Measurements from ENCODE around the gene ARHGAP19. TPM values are rescaled to one million over a fixed set of nuclear protein-coding genes. Genes with fewer than 3 reads are reported as not detected.

The ARHGAP19 gene
- total and polyA plus RNA-seq, 2 donors from 2014 or later, result 5.3 to 10.6 TPM

- Histone ChIP-seq H3K36me3 (ENCODE audit: control insufficient read depth in 2 of 3, insufficient read depth in 3 of 3, low read length in 3 of 3) (no peaks in the 10 kb centered on the region), H3K4me1 (ENCODE audit: control insufficient read depth in 2 of 3, insufficient read depth in 2 of 3, low read depth in 1 of 3, low read length in 3 of 3) (no peaks in the 10 kb centered on the region), H3K9ac (ENCODE audit: low read length in 3 of 3) (no peak overlapping the region), H3K4me3 (ENCODE audit: low read length in 3 of 3) (no peak overlapping the region), H3K27ac (ENCODE audit: low read depth in 2 of 2, low read length in 2 of 2) (no peak overlapping the region), H3K9me3 (ENCODE audit: control insufficient read depth in 2 of 3, insufficient read depth in 1 of 3, low read length in 3 of 3) (no peaks in the 10 kb centered on the region), H3K27me3 (ENCODE audit: control insufficient read depth, insufficient read depth, low read length) (no peaks in the 10 kb centered on the region)
- TF ChIP-seq CTCF (IDR thresholded peaks at IDR 0.05; ENCODE audit: borderline replicate concordance, extremely low read depth, insufficient read depth), result no peak
- DNase-seq, result no peak
- FAIRE-seq, result no peak
- intact Hi-C loops (cut with DNase I), result no loop called here
Measured at GRCh38 chr10:97307441-97307840, 15.0 kb upstream of the ARHGAP19 start.

GRCh38 chr10:97302088-97302791 lies 9.8 kb upstream of the ARHGAP19 start:
- intact Hi-C loops (cut with DNase I), result no loop called here
- no peak overlapping the region for H3K4me3 ChIP-seq (ENCODE audit: low read length in 3 of 3)

GRCh38 chr10:97300980-97301379 lies 8.5 kb upstream of the ARHGAP19 start:
- no peaks in the 10 kb centered on the region for H3K9me3 ChIP-seq (ENCODE audit: control insufficient read depth in 2 of 3, insufficient read depth in 1 of 3, low read length in 3 of 3)
- H3K4me3 ChIP-seq (ENCODE audit: low read length in 3 of 3), result no peak overlapping the region
- H3K36me3 ChIP-seq (ENCODE audit: control insufficient read depth in 2 of 3, insufficient read depth in 3 of 3, low read length in 3 of 3), result no peaks in the 10 kb centered on the region
- intact Hi-C loops (cut with DNase I), result no loop called here
- no peak for TF ChIP-seq CTCF (IDR thresholded peaks at IDR 0.05; ENCODE audit: borderline replicate concordance, extremely low read depth, insufficient read depth)
- H3K27ac ChIP-seq (ENCODE audit: low read depth in 2 of 2, low read length in 2 of 2), result no peak overlapping the region
- H3K27me3 ChIP-seq (ENCODE audit: control insufficient read depth, insufficient read depth, low read length), result no peaks in the 10 kb centered on the region
- no peak for DNase-seq
- FAIRE-seq, result no peak
- no peaks in the 10 kb centered on the region for H3K4me1 ChIP-seq (ENCODE audit: control insufficient read depth in 2 of 3, insufficient read depth in 2 of 3, low read depth in 1 of 3, low read length in 3 of 3)
- no peak overlapping the region for H3K9ac ChIP-seq (ENCODE audit: low read length in 3 of 3)

More at GRCh38 chr10:97302088-97302791, 9.8 kb upstream of the ARHGAP19 start:
- H3K27ac ChIP-seq (ENCODE audit: low read depth in 2 of 2, low read length in 2 of 2), result no peak overlapping the region
- no peaks in the 10 kb centered on the region for H3K4me1 ChIP-seq (ENCODE audit: control insufficient read depth in 2 of 3, insufficient read depth in 2 of 3, low read depth in 1 of 3, low read length in 3 of 3)
- H3K27me3 ChIP-seq (ENCODE audit: control insufficient read depth, insufficient read depth, low read length), result no peaks in the 10 kb centered on the region
- TF ChIP-seq CTCF (IDR thresholded peaks at IDR 0.05; ENCODE audit: borderline replicate concordance, extremely low read depth, insufficient read depth), result no peak
- DNase-seq (no peak), FAIRE-seq (no peak)
- no peak overlapping the region for H3K9ac ChIP-seq (ENCODE audit: low read length in 3 of 3)
- H3K9me3 ChIP-seq (ENCODE audit: control insufficient read depth in 2 of 3, insufficient read depth in 1 of 3, low read length in 3 of 3), result no peaks in the 10 kb centered on the region
- no peaks in the 10 kb centered on the region for H3K36me3 ChIP-seq (ENCODE audit: control insufficient read depth in 2 of 3, insufficient read depth in 3 of 3, low read length in 3 of 3)

GRCh38 chr10:97298223-97298571 lies 5.8 kb upstream of the ARHGAP19 start:
- TF ChIP-seq CTCF (IDR thresholded peaks at IDR 0.05; ENCODE audit: borderline replicate concordance, extremely low read depth, insufficient read depth), result no peak

More at GRCh38 chr10:97298223-97298571, 5.8 kb upstream of the ARHGAP19 start:
- Histone ChIP-seq H3K36me3 (ENCODE audit: control insufficient read depth in 2 of 3, insufficient read depth in 3 of 3, low read length in 3 of 3) (no peaks in the 10 kb centered on the region), H3K4me3 (ENCODE audit: low read length in 3 of 3) (no peak overlapping the region), H3K27ac (ENCODE audit: low read depth in 2 of 2, low read length in 2 of 2) (no peak overlapping the region), H3K9ac (ENCODE audit: low read length in 3 of 3) (no peak overlapping the region), H3K27me3 (ENCODE audit: control insufficient read depth, insufficient read depth, low read length) (no peaks in the 10 kb centered on the region), H3K9me3 (ENCODE audit: control insufficient read depth in 2 of 3, insufficient read depth in 1 of 3, low read length in 3 of 3) (no peaks in the 10 kb centered on the region), H3K4me1 (ENCODE audit: control insufficient read depth in 2 of 3, insufficient read depth in 2 of 3, low read depth in 1 of 3, low read length in 3 of 3) (no peaks in the 10 kb centered on the region)
- DNase-seq (no peak), FAIRE-seq (no peak)
- intact Hi-C loops (cut with DNase I), result no loop called here
